ENCODE data around the gene PRG2. TPM values are rescaled to one million over a fixed set of nuclear protein-coding genes. Genes with fewer than 3 reads are reported as not detected.

The PRG2 gene
- total and polyA plus RNA-seq, 9 of the 15 experiments (the other 6 are each of a cell fraction or from before 2014, with no cell fraction given), result 1.8 to 78.0 (median 26.6) TPM

- TF ChIP-seq TSHZ1 (CRISPR knock-in tag; IDR thresholded peaks at IDR 0.05), result no peak
- no peak for TF ChIP-seq CBFA2T3 (IDR thresholded peaks at IDR 0.05)
- no peak for TF ChIP-seq PML (IDR thresholded peaks at IDR 0.05; ENCODE audit: low read length)
- no peak for TF ChIP-seq ZNF639 (CRISPR knock-in tag; conservative IDR thresholded peaks at IDR 0.05 in 1 of 2, IDR thresholded peaks at IDR 0.05 in 1 of 2)
- TF ChIP-seq ZNF644 (tag; IDR thresholded peaks at IDR 0.05; ENCODE audit: low read depth), result 0 out of 2 replicates have a peak, but pooled peaks have one; percentile 41
- no peak for TF ChIP-seq NBN (IDR thresholded peaks at IDR 0.05; ENCODE audit: low read depth)
- TF ChIP-seq MCM5 (IDR thresholded peaks at IDR 0.05; ENCODE audit: low read depth), result no peak
- TF ChIP-seq ZSCAN32 (CRISPR knock-in tag; IDR thresholded peaks at IDR 0.05), result no peak
- TF ChIP-seq MXI1 (IDR thresholded peaks at IDR 0.05; ENCODE audit: low read depth, low read length), result peak; percentile 43; the same call in 1 of the 2 replicates
- no peak for TF ChIP-seq TGIF2 (CRISPR knock-in tag; IDR thresholded peaks at IDR 0.05)
- 0 out of 2 replicates have a peak, but pooled peaks have one; percentile 46 for TF ChIP-seq MAX (CRISPR knock-in tag; IDR thresholded peaks at IDR 0.05)
- TF ChIP-seq CREB3 (tag; conservative IDR thresholded peaks at IDR 0.05; ENCODE audit: low read depth), result peak; percentile 69; the same call in 1 of the 2 replicates
- TF ChIP-seq TCF7 (IDR thresholded peaks at IDR 0.05; ENCODE audit: borderline replicate concordance), result no peak
- no peak for TF ChIP-seq TEAD2 (tag; IDR thresholded peaks at IDR 0.05)
- 0 out of 4 replicates have a peak, but pooled peaks of 1 of the 2 experiments have one; percentile 18 for TF ChIP-seq MAZ (CRISPR knock-in tag; conservative IDR thresholded peaks at IDR 0.05 in 1 of 2, IDR thresholded peaks at IDR 0.05 in 1 of 2)
- peak; percentile 99 for TF ChIP-seq EHMT2 (IDR thresholded peaks at IDR 0.05)
- no peak for TF ChIP-seq YBX1 (IDR thresholded peaks at IDR 0.05)
- 0 out of 2 replicates have a peak, but pooled peaks have one; percentile 34 for TF ChIP-seq ZBTB43 (CRISPR knock-in tag; IDR thresholded peaks at IDR 0.05)
- peak; percentile 79 for TF ChIP-seq HDAC2 (IDR thresholded peaks at IDR 0.05)
- peak in 1 of 2 experiments; percentile 62; a peak in 1 of 4 replicates for TF ChIP-seq RCOR1 (IDR thresholded peaks at IDR 0.05; ENCODE audit: borderline replicate concordance in 1 of 2, low read depth in 2 of 2, low read length in 2 of 2)
Measured at GRCh38 chr11:57379732-57380131, 10.7 kb downstream of the PRG2 start (continued).

Data from K562 (cell line).